OCI-LY1 (cell line): ENCODE measurements around the gene BTBD1.

Experiments
- H2AFZ ChIP-seq: fragments of 200-600 bp; sonication (generic), shearing (Covaris generic); 2 replicates; pipeline ENCODE4 v1.6.0; 2014; ENCODE audit warnings: antibody characterized with exemption, mild to moderate bottlenecking, low read length
- H3F3A ChIP-seq: fragments of 200-600 bp; sonication (generic), shearing (Covaris generic); 2 replicates; pipeline ENCODE4 v1.6.0; 2014; ENCODE audit warnings: mild to moderate bottlenecking, antibody characterized with exemption, low read length, moderate library complexity; ENCODE audit not compliant: insufficient read depth
- H3K27ac ChIP-seq: fragments of 200-600 bp; sonication (generic); 2 replicates; pipeline ENCODE4 v1.5.1; 2014; ENCODE audit warnings: low read length, mixed run types, mild to moderate bottlenecking, low read depth; ENCODE audit not compliant: poor library complexity, severe bottlenecking
- H3K27me3 ChIP-seq: fragments of 200-600 bp; sonication (generic); 2 replicates; pipeline ENCODE4 v1.6.0; 2014; ENCODE audit warnings: antibody characterized with exemption, mild to moderate bottlenecking, low read length, moderate library complexity; ENCODE audit not compliant: insufficient read depth
- H3K36me3 ChIP-seq: fragments of 200-600 bp; sonication (generic); 2 replicates; pipeline ENCODE4 v1.6.1; 2014; ENCODE audit warnings: mild to moderate bottlenecking, antibody characterized with exemption, low read length, moderate library complexity, mixed read lengths; ENCODE audit not compliant: insufficient read depth
- H3K4me1 ChIP-seq: fragments of 200-600 bp; sonication (generic); 2 replicates; pipeline ENCODE4 v1.5.1; 2014; ENCODE audit warnings: mild to moderate bottlenecking, low read length, moderate library complexity; ENCODE audit not compliant: insufficient read depth, severe bottlenecking
- H3K4me2 ChIP-seq: fragments of 200-600 bp; sonication (generic), shearing (Covaris generic); 2 replicates; pipeline ENCODE4 v1.6.1; 2014; ENCODE audit warnings: low read length
- H3K4me3 ChIP-seq: fragments of 200-600 bp; sonication (generic); 2 replicates; pipeline ENCODE4 v1.5.1; 2014; ENCODE audit warnings: low read length, low read depth, mild to moderate bottlenecking, mixed read lengths; ENCODE audit not compliant: poor library complexity, severe bottlenecking
- H3K79me2 ChIP-seq: fragments of 200-600 bp; shearing (Covaris generic); 2 replicates; pipeline ENCODE4 v1.6.1; 2016; ENCODE audit warnings: mixed run types, low read length, mixed read lengths; ENCODE audit not compliant: insufficient read depth
- H3K9ac ChIP-seq: fragments of 200-600 bp; sonication (generic), shearing (Covaris generic); 2 replicates; pipeline ENCODE4 v1.6.1; 2014; ENCODE audit warnings: mild to moderate bottlenecking, low read length, mixed read lengths
- H3K9me2 ChIP-seq: fragments of 200-600 bp; sonication (generic), shearing (Covaris generic); 2 replicates; pipeline ENCODE4 v1.6.1; 2014; ENCODE audit warnings: low read depth, mild to moderate bottlenecking, low read length, mixed read lengths
- H3K9me3 ChIP-seq: fragments of 200-600 bp; shearing (Covaris generic); 2 replicates; pipeline ENCODE4 v1.6.1; 2014; ENCODE audit warnings: low read length, mixed read lengths
- H4K20me1 ChIP-seq: fragments of 200-600 bp; sonication (generic), shearing (Covaris generic); 2 replicates; pipeline ENCODE4 v1.6.0; 2016; ENCODE audit warnings: mild to moderate bottlenecking, low read length; ENCODE audit not compliant: insufficient read depth
- CTCF ChIP-seq: fragments of 200-600 bp; sonication (generic), shearing (Covaris generic); IDR thresholded peaks from 2 replicates; pipeline ENCODE4 v1.5.1; 2017; ENCODE audit warnings: mild to moderate bottlenecking, antibody characterized with exemption, low read length, moderate library complexity, mixed read lengths
- EZH2 ChIP-seq: fragments of 200-600 bp; sonication (generic), shearing (Covaris generic); IDR thresholded peaks from 2 replicates; pipeline ENCODE4 v1.8.0; 2017; ENCODE audit warnings: borderline replicate concordance, mixed run types, mild to moderate bottlenecking, antibody characterized with exemption, low read length, moderate library complexity, mixed read lengths

The BTBD1 gene

GRCh38 chr15:83061680-83062079 lies 5.4 kb downstream of the BTBD1 start:
- Histone ChIP-seq H3K9me2 (no peaks in the 10 kb centered on the region), H3K4me2 (no peak overlapping the region), H3K79me2 (peaks cover 92% of the 10 kb centered on the region), H3F3A (no peaks in the 10 kb centered on the region), H3K27ac (no peak overlapping the region), H4K20me1 (no peaks in the 10 kb centered on the region), H3K9ac (no peak overlapping the region), H3K4me3 (no peak overlapping the region), H3K36me3 (peaks cover 60% of the 10 kb centered on the region), H3K4me1 (peaks cover 43% of the 10 kb centered on the region), H2AFZ (no peak overlapping the region), H3K9me3 (no peaks in the 10 kb centered on the region), H3K27me3 (no peaks in the 10 kb centered on the region)
- no peak for TF ChIP-seq EZH2
- TF ChIP-seq CTCF, result no peak

- H3K4me1 ChIP-seq, result peaks cover 12% of the 10 kb centered on the region
- peaks cover 58% of the 10 kb centered on the region for H3K79me2 ChIP-seq
- H3F3A ChIP-seq, result no peaks in the 10 kb centered on the region
- no peak overlapping the region for H3K4me2 ChIP-seq
- peaks cover 83% of the 10 kb centered on the region for H3K36me3 ChIP-seq
- H3K27ac ChIP-seq, result no peak overlapping the region
- no peaks in the 10 kb centered on the region for H3K9me2 ChIP-seq
- H3K9me3 ChIP-seq, result no peaks in the 10 kb centered on the region
- H3K4me3 ChIP-seq, result no peak overlapping the region
- no peak overlapping the region for H2AFZ ChIP-seq
- TF ChIP-seq CTCF (no peak), EZH2 (no peak)
- H4K20me1 ChIP-seq, result no peaks in the 10 kb centered on the region
- H3K9ac ChIP-seq, result no peak overlapping the region
- no peaks in the 10 kb centered on the region for H3K27me3 ChIP-seq
Observed at GRCh38 chr15:83057696-83058376, 9.2 kb downstream of the BTBD1 start.

- no peaks in the 10 kb centered on the region for H3K9me2 ChIP-seq
- H3K4me1 ChIP-seq, result peaks cover 4% of the 10 kb centered on the region
- no peaks in the 10 kb centered on the region for H3K9me3 ChIP-seq
- H4K20me1 ChIP-seq, result no peaks in the 10 kb centered on the region
- H3K36me3 ChIP-seq, result peaks cover 79% of the 10 kb centered on the region
- no peak overlapping the region for H3K27ac ChIP-seq
- no peaks in the 10 kb centered on the region for H3F3A ChIP-seq
- no peak overlapping the region for H3K9ac ChIP-seq
- no peak overlapping the region for H2AFZ ChIP-seq
- no peak for TF ChIP-seq EZH2
- no peak for TF ChIP-seq CTCF
- H3K4me3 ChIP-seq, result no peak overlapping the region
- H3K79me2 ChIP-seq, result peaks cover 50% of the 10 kb centered on the region
- H3K27me3 ChIP-seq, result no peaks in the 10 kb centered on the region
- H3K4me2 ChIP-seq, result no peak overlapping the region
Observed at GRCh38 chr15:83057002-83057401, 10.1 kb downstream of the BTBD1 start.
